ENCODE results near the gene CFAP299. TPM values are rescaled to one million over a fixed set of nuclear protein-coding genes. Genes with fewer than 3 reads are reported as not detected.

CFAP299 gene
- total RNA-seq, 1 donor from 2014 or later: not detected

GRCh38 chr4:80307183-80307735 lies 28.3 kb upstream of the CFAP299 start:
- H3K4me1 Mint-ChIP-seq (ENCODE audit: unreplicated experiment): peaks cover 19% of the 10 kb centered on the region
- no peaks in the 10 kb centered on the region for H3K27me3 Mint-ChIP-seq (ENCODE audit: unreplicated experiment)
- no peaks in the 10 kb centered on the region for H3K36me3 Mint-ChIP-seq (ENCODE audit: unreplicated experiment)
- H3K9me3 Mint-ChIP-seq (ENCODE audit: unreplicated experiment): no peaks in the 10 kb centered on the region
- no peak overlapping the region for H3K4me3 Mint-ChIP-seq (ENCODE audit: unreplicated experiment)
- TF ChIP-seq, protein P1, sequence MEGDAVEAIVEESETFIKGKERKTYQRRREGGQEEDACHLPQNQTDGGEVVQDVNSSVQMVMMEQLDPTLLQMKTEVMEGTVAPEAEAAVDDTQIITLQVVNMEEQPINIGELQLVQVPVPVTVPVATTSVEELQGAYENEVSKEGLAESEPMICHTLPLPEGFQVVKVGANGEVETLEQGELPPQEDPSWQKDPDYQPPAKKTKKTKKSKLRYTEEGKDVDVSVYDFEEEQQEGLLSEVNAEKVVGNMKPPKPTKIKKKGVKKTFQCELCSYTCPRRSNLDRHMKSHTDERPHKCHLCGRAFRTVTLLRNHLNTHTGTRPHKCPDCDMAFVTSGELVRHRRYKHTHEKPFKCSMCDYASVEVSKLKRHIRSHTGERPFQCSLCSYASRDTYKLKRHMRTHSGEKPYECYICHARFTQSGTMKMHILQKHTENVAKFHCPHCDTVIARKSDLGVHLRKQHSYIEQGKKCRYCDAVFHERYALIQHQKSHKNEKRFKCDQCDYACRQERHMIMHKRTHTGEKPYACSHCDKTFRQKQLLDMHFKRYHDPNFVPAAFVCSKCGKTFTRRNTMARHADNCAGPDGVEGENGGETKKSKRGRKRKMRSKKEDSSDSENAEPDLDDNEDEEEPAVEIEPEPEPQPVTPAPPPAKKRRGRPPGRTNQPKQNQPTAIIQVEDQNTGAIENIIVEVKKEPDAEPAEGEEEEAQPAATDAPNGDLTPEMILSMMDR (IDR thresholded peaks at IDR 0.05): no peak
- DNase-seq (ENCODE audit: extremely low spot score, unreplicated experiment): no peak
- no peak overlapping the region for H3K27ac Mint-ChIP-seq (ENCODE audit: unreplicated experiment)

GRCh38 chr4:80307774-80308465 lies 27.6 kb upstream of the CFAP299 start:
- Mint-ChIP-seq H3K36me3 (ENCODE audit: unreplicated experiment) (no peaks in the 10 kb centered on the region), H3K4me1 (ENCODE audit: unreplicated experiment) (peaks cover 19% of the 10 kb centered on the region), H3K4me3 (ENCODE audit: unreplicated experiment) (no peak overlapping the region), H3K27ac (ENCODE audit: unreplicated experiment) (no peak overlapping the region), H3K9me3 (ENCODE audit: unreplicated experiment) (no peaks in the 10 kb centered on the region), H3K27me3 (ENCODE audit: unreplicated experiment) (no peaks in the 10 kb centered on the region)
- TF ChIP-seq, protein P1 (IDR thresholded peaks at IDR 0.05): no peak
- no peak for DNase-seq (ENCODE audit: extremely low spot score, unreplicated experiment)

DNA sequence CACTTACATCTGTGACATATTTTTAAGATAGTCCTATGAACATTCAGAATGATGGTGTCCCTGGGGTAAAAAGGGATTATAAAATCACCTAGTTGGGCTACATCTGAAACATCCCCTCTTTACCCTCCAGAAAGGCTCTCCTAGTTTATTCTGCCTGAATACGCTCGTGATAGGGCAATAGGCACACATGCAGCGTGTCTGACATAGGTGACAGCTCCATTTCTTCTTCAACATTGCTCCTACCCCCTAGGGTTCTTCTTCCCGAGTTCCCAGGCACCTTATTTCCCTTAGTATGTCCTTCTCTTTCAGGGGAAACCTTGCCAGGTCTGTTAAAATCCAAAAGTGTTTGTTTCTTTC lies 27.1 kb upstream of the CFAP299 start:
- no peak overlapping the region for H3K4me3 Mint-ChIP-seq (ENCODE audit: unreplicated experiment)
- H3K9me3 Mint-ChIP-seq (ENCODE audit: unreplicated experiment): no peaks in the 10 kb centered on the region
- no peak overlapping the region for H3K27ac Mint-ChIP-seq (ENCODE audit: unreplicated experiment)
- TF ChIP-seq, protein P1 (IDR thresholded peaks at IDR 0.05): no peak
- peaks cover 19% of the 10 kb centered on the region for H3K4me1 Mint-ChIP-seq (ENCODE audit: unreplicated experiment)
- no peaks in the 10 kb centered on the region for H3K27me3 Mint-ChIP-seq (ENCODE audit: unreplicated experiment)
- no peak for DNase-seq (ENCODE audit: extremely low spot score, unreplicated experiment)
- no peaks in the 10 kb centered on the region for H3K36me3 Mint-ChIP-seq (ENCODE audit: unreplicated experiment)

GRCh38 chr4:80309294-80310004 lies 26.1 kb upstream of the CFAP299 start:
- peaks cover 19% of the 10 kb centered on the region for H3K4me1 Mint-ChIP-seq (ENCODE audit: unreplicated experiment)
- H3K4me3 Mint-ChIP-seq (ENCODE audit: unreplicated experiment): no peak overlapping the region
- TF ChIP-seq, protein P1 (IDR thresholded peaks at IDR 0.05): no peak
- no peak for DNase-seq (ENCODE audit: extremely low spot score, unreplicated experiment)
- no peak overlapping the region for H3K27ac Mint-ChIP-seq (ENCODE audit: unreplicated experiment)
- no peaks in the 10 kb centered on the region for H3K27me3 Mint-ChIP-seq (ENCODE audit: unreplicated experiment)
- H3K36me3 Mint-ChIP-seq (ENCODE audit: unreplicated experiment): no peaks in the 10 kb centered on the region
- no peaks in the 10 kb centered on the region for H3K9me3 Mint-ChIP-seq (ENCODE audit: unreplicated experiment)

DNA sequence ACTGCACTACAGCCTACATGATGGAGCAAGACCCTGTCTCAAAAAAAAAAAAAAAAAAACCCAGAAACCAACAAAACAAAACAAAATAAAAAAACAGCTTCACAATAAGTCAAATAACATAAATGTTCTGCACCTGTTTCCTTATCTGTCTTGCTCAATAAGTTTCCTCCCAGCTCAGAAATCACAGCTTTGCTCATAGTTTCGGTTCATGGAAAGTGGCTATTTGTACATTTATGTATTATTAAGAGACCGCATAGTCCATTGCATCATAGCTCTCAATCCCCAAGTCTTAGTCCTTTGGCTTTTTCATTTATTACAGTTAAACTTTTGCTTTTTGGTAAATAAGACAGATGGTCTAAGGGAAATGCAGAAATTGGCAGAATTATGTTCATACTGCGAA lies 24.4 kb upstream of the CFAP299 start:
- no peak for DNase-seq (ENCODE audit: extremely low spot score, unreplicated experiment)
- peaks cover 17% of the 10 kb centered on the region for H3K4me1 Mint-ChIP-seq (ENCODE audit: unreplicated experiment)
- H3K9me3 Mint-ChIP-seq (ENCODE audit: unreplicated experiment): no peaks in the 10 kb centered on the region
- TF ChIP-seq, protein P1 (IDR thresholded peaks at IDR 0.05): no peak
- no peak overlapping the region for H3K4me3 Mint-ChIP-seq (ENCODE audit: unreplicated experiment)
- H3K36me3 Mint-ChIP-seq (ENCODE audit: unreplicated experiment): no peaks in the 10 kb centered on the region
- H3K27me3 Mint-ChIP-seq (ENCODE audit: unreplicated experiment): peaks cover 4% of the 10 kb centered on the region
- no peak overlapping the region for H3K27ac Mint-ChIP-seq (ENCODE audit: unreplicated experiment)
